Activated CD4-positive, CD25-positive, alpha-beta regulatory T cell treated with anti-CD3 and anti-CD28 coated beads, Interleukin-2, amount 50 U/mL, for 24 hours (primary cell): ENCODE results near the gene MYLK2.
A peak's percentile ranks its signal among the peaks of the same experiment; 100 is the strongest.

Experiments used
- ATAC-seq, 2 donors: fragments of 150-1000 bp; cut with Tn5 transposase; one replicate each; pipeline ENCODE4 v1.10.0; 2021; ENCODE audit warnings: mild to moderate bottlenecking in 1 of 2, moderate library complexity in 1 of 2

The MYLK2 gene

DNA sequence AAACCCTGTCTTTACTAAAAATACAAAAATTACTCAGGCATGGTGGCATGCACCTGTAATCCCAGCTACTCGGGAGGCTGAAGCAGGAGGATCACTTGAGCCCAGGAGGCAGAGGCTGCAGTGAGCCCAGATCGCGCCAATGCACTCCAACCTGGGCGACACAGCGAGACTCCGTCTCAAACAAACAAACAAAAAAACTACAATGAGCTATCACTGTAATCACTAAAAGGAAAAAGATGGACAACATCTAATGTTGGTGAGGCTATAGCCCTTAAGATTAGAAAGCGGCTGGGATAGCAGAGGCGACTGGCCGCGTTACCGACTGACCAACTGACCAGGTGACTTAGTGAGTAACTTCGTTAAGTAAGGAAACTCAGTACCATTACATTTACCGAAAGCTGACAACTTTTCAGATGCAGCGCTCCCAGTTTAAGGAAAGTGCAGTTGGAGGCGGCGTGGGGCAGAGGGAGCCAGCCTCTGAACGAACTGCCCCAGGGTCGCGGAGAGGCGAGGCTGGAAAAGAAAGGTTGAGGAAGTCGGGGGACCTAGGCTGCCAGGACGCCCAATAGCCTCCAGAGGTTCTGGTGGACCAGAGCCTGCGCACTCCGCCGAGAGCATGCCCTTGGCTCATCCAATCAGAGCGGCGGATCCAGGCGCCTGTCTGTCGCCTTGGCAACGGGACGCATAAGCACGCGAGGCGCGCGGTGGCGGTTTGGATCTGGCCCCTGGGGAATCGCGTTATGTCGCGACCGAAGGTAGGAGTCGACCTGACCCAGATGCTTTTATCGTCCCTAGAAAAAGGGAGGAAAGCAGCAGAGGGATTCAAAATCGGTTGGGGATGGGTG is 60.2 kb downstream of the MYLK2 start:
- ATAC-seq = peak; percentile 88 to 94

DNA sequence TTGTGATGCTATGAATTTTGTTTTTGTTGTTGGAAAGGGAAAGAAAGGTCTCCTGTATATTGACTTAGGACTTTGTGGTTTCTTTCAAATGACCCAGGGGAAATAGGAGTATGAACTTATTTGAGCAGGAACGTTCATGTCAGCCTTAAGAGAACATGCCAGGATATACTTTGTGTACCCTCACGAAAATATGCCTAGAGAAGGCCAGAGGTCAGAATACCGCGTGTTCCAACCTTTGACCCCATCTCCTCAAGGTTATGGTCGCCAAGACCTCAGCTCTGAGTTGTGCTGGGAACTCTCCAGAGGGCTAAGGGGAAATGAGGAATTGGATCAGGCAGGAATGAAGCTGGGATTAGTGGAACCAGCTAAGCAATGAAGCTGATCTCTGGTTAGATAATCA is 62.8 kb downstream of the MYLK2 start:
- no peak for ATAC-seq

DNA sequence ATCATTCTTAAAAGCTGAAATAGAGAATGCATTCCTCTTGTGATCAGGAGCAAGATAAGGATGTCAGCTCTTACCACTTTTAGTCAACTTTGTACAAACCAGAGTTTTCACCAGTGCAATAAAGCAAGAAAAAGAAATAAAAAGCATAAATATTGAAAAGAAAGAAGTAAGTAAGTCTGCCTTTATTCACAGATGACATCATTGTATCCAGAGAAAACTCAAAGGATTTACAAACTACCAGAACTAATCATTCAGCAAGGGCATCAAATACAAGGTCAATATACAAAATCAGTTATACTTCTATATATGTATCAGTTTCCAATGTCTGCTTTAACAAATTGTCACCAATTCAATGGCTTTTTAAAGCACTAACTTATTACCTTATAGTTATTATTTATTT is 64.7 kb downstream of the MYLK2 start:
- no peak for ATAC-seq
